CD4-positive, alpha-beta T cell (primary cell): ENCODE data around the gene RGPD5. TPM values are rescaled to one million over a fixed set of nuclear protein-coding genes. Genes with fewer than 3 reads are reported as not detected.
"Not testable (repeated sequence)": the region's sequence is repeated elsewhere in the genome, so short reads cannot be mapped to it uniquely, and the experiment has no call there.

Experiments
- ATAC-seq: fragments of 200-7000 bp; cut with Tn5 transposase; one replicate; pipeline ENCODE4 v1.10.0; 2022; ENCODE audit warnings: mild to moderate bottlenecking; ENCODE audit not compliant: poor library complexity
- CTCF ChIA-PET: fragments of 350-600 bp; sonication (Branson Sonifier 250); formaldehyde crosslinking; loops from one replicate; lab custom pipeline; 2021; ENCODE audit warnings: antibody characterized with exemption, inconsistent platforms; lab: Charles Lee
- POLR2A ChIA-PET: fragments of 350-600 bp; sonication (Branson Sonifier 250); formaldehyde crosslinking; loops from one replicate; lab custom pipeline; 2021; ENCODE audit warnings: antibody characterized with exemption, inconsistent platforms; lab: Charles Lee
- DNase-seq, 14 experiments: peaks; one replicate each; pipeline ENCODE4 v3.0.0-alpha.2; 2013 to 2020; ENCODE audit warnings: mixed read lengths in 2 of 14
- H3K27ac ChIP-seq, 2 donors: one replicate each; pipeline versions ENCODE4 v1.5.1 to v1.7.0; 2013; ENCODE audit warnings: low read length in 2 of 2, low read depth in 1 of 2, mild to moderate bottlenecking in 1 of 2
- H3K27me3 ChIP-seq, 2 experiments: 1 replicate in 1 of 2; 2 replicates in 1 of 2; pipeline versions ENCODE4 v1.6.1 to v1.7.0; 2013; ENCODE audit warnings: low read length in 2 of 2, control low read depth in 1 of 2, mild to moderate bottlenecking in 1 of 2, moderate library complexity in 1 of 2; ENCODE audit not compliant: insufficient read depth in 2 of 2, control insufficient read depth in 1 of 2
- H3K36me3 ChIP-seq: one replicate; pipeline ENCODE4 v1.6.1; 2013; ENCODE audit warnings: low read length, control low read depth; ENCODE audit not compliant: insufficient read depth
- H3K4me1 ChIP-seq: one replicate; pipeline ENCODE4 v1.6.1; 2013; ENCODE audit warnings: low read length, control low read depth; ENCODE audit not compliant: insufficient read depth
- H3K4me3 ChIP-seq: one replicate; pipeline ENCODE4 v1.5.1; 2013; ENCODE audit warnings: mild to moderate bottlenecking, low read length, moderate library complexity
- H3K9me3 ChIP-seq, 2 experiments: 1 replicate in 1 of 2; 2 replicates in 1 of 2; pipeline versions ENCODE4 v1.6.1 to v1.7.0; 2013; ENCODE audit warnings: low read length in 2 of 2, mild to moderate bottlenecking in 2 of 2, control low read depth in 1 of 2, moderate library complexity in 1 of 2; ENCODE audit not compliant: control insufficient read depth in 1 of 2, insufficient read depth in 1 of 2
- H3K27ac Mint-ChIP-seq: one replicate; pipeline ENCODE4 v1.8.0; 2020; ENCODE audit warnings: mixed read lengths
- H3K27me3 Mint-ChIP-seq: one replicate; pipeline ENCODE4 v1.8.0; 2021; ENCODE audit warnings: mixed read lengths
- H3K36me3 Mint-ChIP-seq: one replicate; pipeline ENCODE4 v1.8.0; 2021; ENCODE audit warnings: low read depth, mixed read lengths
- H3K4me1 Mint-ChIP-seq: one replicate; pipeline ENCODE4 v1.8.0; 2021; ENCODE audit warnings: low read depth, mixed read lengths
- H3K4me3 Mint-ChIP-seq: one replicate; pipeline ENCODE4 v1.8.0; 2020; ENCODE audit warnings: mild to moderate bottlenecking, mixed read lengths
- H3K9me3 Mint-ChIP-seq: one replicate; pipeline ENCODE4 v1.8.0; 2020; ENCODE audit warnings: mixed read lengths
- intact Hi-C, 2 experiments: fragments of 100-400 bp; cut with DNase I in 1 of 2; cut with micrococcal nuclease in 1 of 2; formaldehyde crosslinking; loops; one replicate each; pipeline versions ENCODE4 v1.15.1 to v1.9.0; 2023 to 2025; cut with DNase I, micrococcal nuclease
- total RNA-seq, 174 experiments: library from RNA in 2 of 174; stranded (reverse) in 2 of 174; gene quantifications; one replicate each; pipeline ENCODE4 v1.2.3 and lab custom pipeline; 2021 to 2026

The RGPD5 gene
- total RNA-seq, 2 experiments from 2014 or later = 283 to 291 TPM

- CTCF ChIA-PET, H3K27me3 Mint-ChIP-seq, POLR2A ChIA-PET, intact Hi-C loops, H3K36me3 Mint-ChIP-seq, H3K9me3 ChIP-seq, H3K27ac ChIP-seq, ATAC-seq, H3K27me3 ChIP-seq, H3K4me1 ChIP-seq, H3K9me3 Mint-ChIP-seq, H3K36me3 ChIP-seq, H3K4me1 Mint-ChIP-seq, DNase-seq, H3K27ac Mint-ChIP-seq, H3K4me3 Mint-ChIP-seq, H3K4me3 ChIP-seq: not testable (repeated sequence)
Measured at GRCh38 chr2:109766074-109766473, 28.0 kb upstream of the RGPD5 start.

- ATAC-seq, intact Hi-C loops, H3K36me3 Mint-ChIP-seq, H3K4me1 Mint-ChIP-seq, H3K4me3 Mint-ChIP-seq, H3K36me3 ChIP-seq, H3K4me1 ChIP-seq, H3K27ac ChIP-seq, POLR2A ChIA-PET, H3K27me3 Mint-ChIP-seq, H3K9me3 Mint-ChIP-seq, H3K27ac Mint-ChIP-seq, H3K9me3 ChIP-seq, DNase-seq, CTCF ChIA-PET, H3K4me3 ChIP-seq, H3K27me3 ChIP-seq: not testable (repeated sequence)
Measured at GRCh38 chr2:109766886-109767578, 27.1 kb upstream of the RGPD5 start.

GRCh38 chr2:109768934-109769333 is 25.2 kb upstream of the RGPD5 start:
- H3K4me1 Mint-ChIP-seq, DNase-seq, intact Hi-C loops, H3K4me3 ChIP-seq, H3K4me3 Mint-ChIP-seq, H3K27ac Mint-ChIP-seq, H3K4me1 ChIP-seq, H3K36me3 Mint-ChIP-seq, POLR2A ChIA-PET, CTCF ChIA-PET, ATAC-seq, H3K27me3 ChIP-seq, H3K36me3 ChIP-seq, H3K9me3 ChIP-seq, H3K27ac ChIP-seq, H3K27me3 Mint-ChIP-seq, H3K9me3 Mint-ChIP-seq: not testable (repeated sequence)

GRCh38 chr2:109779118-109779517 is 15.0 kb upstream of the RGPD5 start:
- H3K9me3 ChIP-seq, H3K9me3 Mint-ChIP-seq, H3K4me3 ChIP-seq, H3K27me3 Mint-ChIP-seq, intact Hi-C loops, ATAC-seq, H3K4me1 ChIP-seq, H3K27ac Mint-ChIP-seq, H3K4me3 Mint-ChIP-seq, CTCF ChIA-PET, POLR2A ChIA-PET, H3K4me1 Mint-ChIP-seq, H3K27ac ChIP-seq, H3K36me3 Mint-ChIP-seq, H3K27me3 ChIP-seq, DNase-seq, H3K36me3 ChIP-seq: not testable (repeated sequence)

GRCh38 chr2:109781147-109781816 is 12.8 kb upstream of the RGPD5 start:
- H3K4me1 ChIP-seq, H3K36me3 Mint-ChIP-seq, H3K9me3 ChIP-seq, ATAC-seq, H3K36me3 ChIP-seq, H3K9me3 Mint-ChIP-seq, H3K4me3 Mint-ChIP-seq, H3K27ac ChIP-seq, POLR2A ChIA-PET, H3K27me3 ChIP-seq, intact Hi-C loops, H3K4me3 ChIP-seq, H3K27me3 Mint-ChIP-seq, H3K4me1 Mint-ChIP-seq, CTCF ChIA-PET, H3K27ac Mint-ChIP-seq, DNase-seq: not testable (repeated sequence)

- POLR2A ChIA-PET, H3K9me3 Mint-ChIP-seq, DNase-seq, intact Hi-C loops, CTCF ChIA-PET, H3K4me1 ChIP-seq, H3K27me3 ChIP-seq, H3K4me3 ChIP-seq, H3K27ac Mint-ChIP-seq, H3K4me3 Mint-ChIP-seq, H3K27ac ChIP-seq, H3K4me1 Mint-ChIP-seq, H3K36me3 Mint-ChIP-seq, H3K27me3 Mint-ChIP-seq, ATAC-seq, H3K36me3 ChIP-seq, H3K9me3 ChIP-seq: not testable (repeated sequence)
Measured at GRCh38 chr2:109782446-109782993, 11.6 kb upstream of the RGPD5 start.
